HEK293 (cell line): Measurements from ENCODE around the gene GUF1.

Source experiments
- CTCF ChIA-PET: fragments of 350-600 bp; formaldehyde crosslinking; extraction: SDS; loops from one replicate; lab custom pipeline; 2021; ENCODE audit warnings: antibody characterized with exemption; lab: Yijun Ruan, JAX
- POLR2A ChIA-PET: fragments of 300-600 bp; formaldehyde crosslinking; extraction: SDS; loops from one replicate; lab custom pipeline; 2020; ENCODE audit warnings: antibody characterized with exemption, inconsistent platforms; lab: Yijun Ruan, JAX
- H3K27ac ChIP-seq: fragments of 200-500 bp; sonication (Bioruptor generic); 2 replicates; pipeline ENCODE4 v1.5.1; 2014; ENCODE audit warnings: low read depth, low read length, control low read depth, inconsistent platforms; ENCODE audit errors: extremely low read depth
- H3K36me3 ChIP-seq, 2 experiments: fragments of 200-500 bp in 1 of 2; sonication (Bioruptor generic) in 1 of 2; 1 replicate in 1 of 2; 2 replicates in 1 of 2; pipeline ENCODE4 v1.5.1; 2014 to 2017; ENCODE audit warnings: inconsistent platforms in 2 of 2, low read length in 2 of 2; ENCODE audit not compliant: control insufficient read depth in 2 of 2, insufficient read depth in 1 of 2
- H3K4me1 ChIP-seq: fragments of 200-500 bp; sonication (Bioruptor generic); 2 replicates; pipeline ENCODE4 v1.5.1; 2014; ENCODE audit warnings: mild to moderate bottlenecking, low read length, inconsistent platforms; ENCODE audit not compliant: control insufficient read depth, insufficient read depth
- H3K4me3 ChIP-seq: 2 replicates; pipeline ENCODE4 v1.5.1; 2011; ENCODE audit warnings: low read depth, mild to moderate bottlenecking, control low read depth, low read length, moderate library complexity
- H3K9me3 ChIP-seq: fragments of 200-500 bp; sonication (Bioruptor generic); 2 replicates; pipeline ENCODE4 v1.5.1; 2014; ENCODE audit warnings: low read depth, low read length, inconsistent platforms; ENCODE audit not compliant: control insufficient read depth, insufficient read depth
- BCL11B ChIP-seq: fragments of 450-650 bp; formaldehyde crosslinking; IDR thresholded peaks from 2 replicates; pipeline ENCODE4 v1.5.1; 2016; ENCODE audit warnings: low read depth, missing biosample characterization, missing genetic modification characterization
- GLI2 ChIP-seq: fragments of 450-650 bp; formaldehyde crosslinking; IDR thresholded peaks from 2 replicates; pipeline ENCODE4; 2017; ENCODE audit warnings: missing biosample characterization, missing genetic modification characterization, low read depth, borderline replicate concordance
- TCF7L2 ChIP-seq: IDR thresholded peaks from 2 replicates; pipeline ENCODE4 v1.6.1; 2011; ENCODE audit warnings: low read depth, mild to moderate bottlenecking, inconsistent platforms, low read length, moderate library complexity, borderline replicate concordance
- ZBTB1 ChIP-seq: fragments of 450-650 bp; formaldehyde crosslinking; IDR thresholded peaks from 2 replicates; pipeline ENCODE4 v1.5.1; 2016; ENCODE audit warnings: missing biosample characterization, missing genetic modification characterization
- ZBTB17 ChIP-seq: fragments of 450-650 bp; formaldehyde crosslinking; IDR thresholded peaks from 2 replicates; pipeline ENCODE4 v1.5.1; 2016; ENCODE audit warnings: missing biosample characterization, missing genetic modification characterization
- ZNF121 ChIP-seq: fragments of 450-650 bp; formaldehyde crosslinking; IDR thresholded peaks from 2 replicates; pipeline ENCODE4 v1.5.1; 2016; ENCODE audit warnings: missing biosample characterization, missing genetic modification characterization
- ZNF521 ChIP-seq: fragments of 450-650 bp; formaldehyde crosslinking; IDR thresholded peaks from 2 replicates; pipeline ENCODE4 v1.5.1; 2017; ENCODE audit warnings: missing biosample characterization, mild to moderate bottlenecking, missing genetic modification characterization
- ZNF571 ChIP-seq: fragments of 450-650 bp; formaldehyde crosslinking; IDR thresholded peaks from 2 replicates; pipeline ENCODE4 v1.5.0; 2017; ENCODE audit warnings: missing biosample characterization, missing genetic modification characterization
- ZNF624 ChIP-seq: fragments of 450-650 bp; formaldehyde crosslinking; IDR thresholded peaks from 2 replicates; pipeline ENCODE4 v1.5.1; 2017; ENCODE audit warnings: missing biosample characterization, missing genetic modification characterization
- ZNF701 ChIP-seq: fragments of 450-650 bp; formaldehyde crosslinking; IDR thresholded peaks from 2 replicates; pipeline ENCODE4 v1.5.1; 2016; ENCODE audit warnings: missing biosample characterization, missing genetic modification characterization
- ZNF785 ChIP-seq: fragments of 450-650 bp; formaldehyde crosslinking; IDR thresholded peaks from 2 replicates; pipeline ENCODE4 v1.5.1; 2016; ENCODE audit warnings: missing biosample characterization, missing genetic modification characterization
- ZNF830 ChIP-seq: fragments of 450-650 bp; IDR thresholded peaks from 2 replicates; pipeline ENCODE4 v1.5.0; 2018; ENCODE audit warnings: missing biosample characterization, missing genetic modification characterization, low read depth, mild to moderate bottlenecking, moderate library complexity
- TF ChIP-seq, protein P1 (sequence below): fragments of 450-650 bp; formaldehyde crosslinking; IDR thresholded peaks from 2 replicates; pipeline ENCODE4 v1.5.1; 2016; ENCODE audit warnings: missing biosample characterization, missing genetic modification characterization
- TF ChIP-seq, protein P2 (sequence below): fragments of 450-650 bp; formaldehyde crosslinking; IDR thresholded peaks from 2 replicates; pipeline ENCODE4 v1.5.1; 2017; ENCODE audit warnings: missing biosample characterization, mild to moderate bottlenecking, missing genetic modification characterization, moderate library complexity
- TF ChIP-seq, protein P3 (sequence below): fragments of 450-650 bp; formaldehyde crosslinking; IDR thresholded peaks from 2 replicates; pipeline ENCODE4 v1.5.1; 2017; ENCODE audit warnings: missing biosample characterization, missing genetic modification characterization
- TF ChIP-seq, protein P4 (sequence below): fragments of 450-650 bp; formaldehyde crosslinking; IDR thresholded peaks from 2 replicates; pipeline ENCODE4 v1.5.1; 2016; ENCODE audit warnings: missing biosample characterization, missing genetic modification characterization, borderline replicate concordance
- TF ChIP-seq, protein P5 (sequence below): fragments of 450-650 bp; formaldehyde crosslinking; IDR thresholded peaks from 2 replicates; pipeline ENCODE4 v1.5.1; 2017; ENCODE audit warnings: missing biosample characterization, missing genetic modification characterization
- TF ChIP-seq, protein P6 (sequence below): sonication (generic); formaldehyde crosslinking; IDR thresholded peaks from 2 replicates; pipeline ENCODE4 v1.8.1; 2022; ENCODE audit warnings: mild to moderate bottlenecking, moderate library complexity, missing genetic modification reagents

GUF1 gene

DNA sequence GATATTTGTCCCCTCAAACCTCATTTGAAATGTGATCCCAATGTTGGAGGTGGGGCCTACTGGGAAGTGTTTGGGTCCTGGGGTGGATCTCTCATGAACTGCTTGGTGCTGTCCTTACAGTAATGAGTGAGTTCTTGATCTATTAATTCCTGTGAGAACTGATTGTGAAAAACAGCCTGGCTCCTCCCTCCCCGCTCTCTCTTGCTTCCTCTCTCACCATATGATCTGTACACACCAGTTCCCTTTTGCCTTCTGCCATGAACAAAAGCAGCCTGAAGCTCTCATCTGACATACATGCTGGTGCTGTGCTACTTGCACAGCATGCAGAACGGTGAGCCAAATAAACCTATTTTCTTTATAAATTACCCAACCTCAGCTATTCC is 15.6 kb upstream of the GUF1 start:
- Histone ChIP-seq H3K4me1 (no peaks in the 10 kb centered on the region), H3K36me3 (no peaks in the 10 kb centered on the region), H3K4me3 (no peak overlapping the region), H3K27ac (no peak overlapping the region), H3K9me3 (no peaks in the 10 kb centered on the region)
- TF ChIP-seq, protein P1, sequence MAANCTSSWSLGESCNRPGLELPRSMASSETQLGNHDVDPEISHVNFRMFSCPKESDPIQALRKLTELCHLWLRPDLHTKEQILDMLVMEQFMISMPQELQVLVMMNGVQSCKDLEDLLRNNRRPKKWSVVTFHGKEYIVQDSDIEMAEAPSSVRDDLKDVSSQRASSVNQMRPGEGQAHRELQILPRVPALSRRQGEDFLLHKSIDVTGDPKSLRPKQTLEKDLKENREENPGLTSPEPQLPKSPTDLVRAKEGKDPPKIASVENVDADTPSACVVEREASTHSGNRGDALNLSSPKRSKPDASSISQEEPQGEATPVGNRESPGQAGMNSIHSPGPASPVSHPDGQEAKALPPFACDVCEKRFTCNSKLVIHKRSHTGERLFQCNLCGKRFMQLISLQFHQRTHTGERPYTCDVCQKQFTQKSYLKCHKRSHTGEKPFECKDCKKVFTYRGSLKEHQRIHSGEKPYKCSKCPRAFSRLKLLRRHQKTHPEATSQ (tag by site-specific recombination), result no peak
- TF ChIP-seq ZNF624 (no peak), ZBTB17 (tag by site-specific recombination) (no peak), ZNF521 (tag by site-specific recombination) (no peak), ZBTB1 (no peak), ZNF701 (no peak), ZNF121 (tag by site-specific recombination) (no peak), TCF7L2 (no peak), ZNF785 (no peak), ZNF571 (tag by site-specific recombination) (no peak), GLI2 (tag by site-specific recombination) (no peak), BCL11B (no peak), ZNF830 (tag by site-specific recombination) (no peak)
- TF ChIP-seq, protein P2, sequence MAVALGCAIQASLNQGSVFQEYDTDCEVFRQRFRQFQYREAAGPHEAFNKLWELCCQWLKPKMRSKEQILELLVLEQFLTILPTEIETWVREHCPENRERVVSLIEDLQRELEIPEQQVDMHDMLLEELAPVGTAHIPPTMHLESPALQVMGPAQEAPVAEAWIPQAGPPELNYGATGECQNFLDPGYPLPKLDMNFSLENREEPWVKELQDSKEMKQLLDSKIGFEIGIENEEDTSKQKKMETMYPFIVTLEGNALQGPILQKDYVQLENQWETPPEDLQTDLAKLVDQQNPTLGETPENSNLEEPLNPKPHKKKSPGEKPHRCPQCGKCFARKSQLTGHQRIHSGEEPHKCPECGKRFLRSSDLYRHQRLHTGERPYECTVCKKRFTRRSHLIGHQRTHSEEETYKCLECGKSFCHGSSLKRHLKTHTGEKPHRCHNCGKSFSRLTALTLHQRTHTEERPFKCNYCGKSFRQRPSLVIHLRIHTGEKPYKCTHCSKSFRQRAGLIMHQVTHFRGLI, result no peak
- TF ChIP-seq, protein P3, sequence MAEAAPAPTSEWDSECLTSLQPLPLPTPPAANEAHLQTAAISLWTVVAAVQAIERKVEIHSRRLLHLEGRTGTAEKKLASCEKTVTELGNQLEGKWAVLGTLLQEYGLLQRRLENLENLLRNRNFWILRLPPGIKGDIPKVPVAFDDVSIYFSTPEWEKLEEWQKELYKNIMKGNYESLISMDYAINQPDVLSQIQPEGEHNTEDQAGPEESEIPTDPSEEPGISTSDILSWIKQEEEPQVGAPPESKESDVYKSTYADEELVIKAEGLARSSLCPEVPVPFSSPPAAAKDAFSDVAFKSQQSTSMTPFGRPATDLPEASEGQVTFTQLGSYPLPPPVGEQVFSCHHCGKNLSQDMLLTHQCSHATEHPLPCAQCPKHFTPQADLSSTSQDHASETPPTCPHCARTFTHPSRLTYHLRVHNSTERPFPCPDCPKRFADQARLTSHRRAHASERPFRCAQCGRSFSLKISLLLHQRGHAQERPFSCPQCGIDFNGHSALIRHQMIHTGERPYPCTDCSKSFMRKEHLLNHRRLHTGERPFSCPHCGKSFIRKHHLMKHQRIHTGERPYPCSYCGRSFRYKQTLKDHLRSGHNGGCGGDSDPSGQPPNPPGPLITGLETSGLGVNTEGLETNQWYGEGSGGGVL (tag by site-specific recombination), result no peak
- TF ChIP-seq, protein P4, sequence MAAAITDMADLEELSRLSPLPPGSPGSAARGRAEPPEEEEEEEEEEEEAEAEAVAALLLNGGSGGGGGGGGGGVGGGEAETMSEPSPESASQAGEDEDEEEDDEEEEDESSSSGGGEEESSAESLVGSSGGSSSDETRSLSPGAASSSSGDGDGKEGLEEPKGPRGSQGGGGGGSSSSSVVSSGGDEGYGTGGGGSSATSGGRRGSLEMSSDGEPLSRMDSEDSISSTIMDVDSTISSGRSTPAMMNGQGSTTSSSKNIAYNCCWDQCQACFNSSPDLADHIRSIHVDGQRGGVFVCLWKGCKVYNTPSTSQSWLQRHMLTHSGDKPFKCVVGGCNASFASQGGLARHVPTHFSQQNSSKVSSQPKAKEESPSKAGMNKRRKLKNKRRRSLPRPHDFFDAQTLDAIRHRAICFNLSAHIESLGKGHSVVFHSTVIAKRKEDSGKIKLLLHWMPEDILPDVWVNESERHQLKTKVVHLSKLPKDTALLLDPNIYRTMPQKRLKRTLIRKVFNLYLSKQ, result no peak
- TF ChIP-seq, protein P5, sequence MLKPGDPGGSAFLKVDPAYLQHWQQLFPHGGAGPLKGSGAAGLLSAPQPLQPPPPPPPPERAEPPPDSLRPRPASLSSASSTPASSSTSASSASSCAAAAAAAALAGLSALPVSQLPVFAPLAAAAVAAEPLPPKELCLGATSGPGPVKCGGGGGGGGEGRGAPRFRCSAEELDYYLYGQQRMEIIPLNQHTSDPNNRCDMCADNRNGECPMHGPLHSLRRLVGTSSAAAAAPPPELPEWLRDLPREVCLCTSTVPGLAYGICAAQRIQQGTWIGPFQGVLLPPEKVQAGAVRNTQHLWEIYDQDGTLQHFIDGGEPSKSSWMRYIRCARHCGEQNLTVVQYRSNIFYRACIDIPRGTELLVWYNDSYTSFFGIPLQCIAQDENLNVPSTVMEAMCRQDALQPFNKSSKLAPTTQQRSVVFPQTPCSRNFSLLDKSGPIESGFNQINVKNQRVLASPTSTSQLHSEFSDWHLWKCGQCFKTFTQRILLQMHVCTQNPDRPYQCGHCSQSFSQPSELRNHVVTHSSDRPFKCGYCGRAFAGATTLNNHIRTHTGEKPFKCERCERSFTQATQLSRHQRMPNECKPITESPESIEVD (tag by site-specific recombination), result no peak
- TF ChIP-seq, protein P6, sequence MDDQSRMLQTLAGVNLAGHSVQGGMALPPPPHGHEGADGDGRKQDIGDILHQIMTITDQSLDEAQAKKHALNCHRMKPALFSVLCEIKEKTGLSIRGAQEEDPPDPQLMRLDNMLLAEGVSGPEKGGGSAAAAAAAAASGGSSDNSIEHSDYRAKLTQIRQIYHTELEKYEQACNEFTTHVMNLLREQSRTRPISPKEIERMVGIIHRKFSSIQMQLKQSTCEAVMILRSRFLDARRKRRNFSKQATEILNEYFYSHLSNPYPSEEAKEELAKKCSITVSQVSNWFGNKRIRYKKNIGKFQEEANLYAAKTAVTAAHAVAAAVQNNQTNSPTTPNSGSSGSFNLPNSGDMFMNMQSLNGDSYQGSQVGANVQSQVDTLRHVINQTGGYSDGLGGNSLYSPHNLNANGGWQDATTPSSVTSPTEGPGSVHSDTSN (CRISPR knock-in tag), result no peak
- CTCF ChIA-PET, result no interaction called here
- POLR2A ChIA-PET, result no interaction called here
